ENCODE measurements around the gene PPP1R7. TPM values are rescaled to one million over a fixed set of nuclear protein-coding genes. Genes with fewer than 3 reads are reported as not detected.

The PPP1R7 gene
- total and polyA plus RNA-seq, 2 donors from 2014 or later: 64.6 to 94.9 TPM

DNA sequence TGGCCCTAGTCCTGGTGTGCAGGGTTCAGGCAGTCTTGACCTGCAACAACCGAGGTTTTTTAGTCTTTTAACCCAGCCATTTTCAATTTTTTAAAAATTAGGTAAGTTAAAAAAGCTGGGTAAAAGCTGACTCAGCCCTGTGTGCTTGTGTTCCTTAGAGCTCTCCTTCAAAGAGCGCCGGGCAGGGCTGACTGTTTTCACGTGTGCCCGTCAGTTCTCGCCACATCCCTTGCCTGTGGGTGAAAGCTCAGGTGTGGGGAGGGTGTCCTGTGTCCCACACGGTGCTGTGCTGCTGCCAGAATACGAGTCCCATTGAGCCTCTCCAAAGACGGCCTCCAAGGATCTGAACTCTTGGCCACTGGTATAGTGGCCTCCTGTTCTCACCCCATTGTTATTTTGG is 33.0 kb downstream of the PPP1R7 start:
- no peak for DNase-seq
- TF ChIP-seq, protein P1, sequence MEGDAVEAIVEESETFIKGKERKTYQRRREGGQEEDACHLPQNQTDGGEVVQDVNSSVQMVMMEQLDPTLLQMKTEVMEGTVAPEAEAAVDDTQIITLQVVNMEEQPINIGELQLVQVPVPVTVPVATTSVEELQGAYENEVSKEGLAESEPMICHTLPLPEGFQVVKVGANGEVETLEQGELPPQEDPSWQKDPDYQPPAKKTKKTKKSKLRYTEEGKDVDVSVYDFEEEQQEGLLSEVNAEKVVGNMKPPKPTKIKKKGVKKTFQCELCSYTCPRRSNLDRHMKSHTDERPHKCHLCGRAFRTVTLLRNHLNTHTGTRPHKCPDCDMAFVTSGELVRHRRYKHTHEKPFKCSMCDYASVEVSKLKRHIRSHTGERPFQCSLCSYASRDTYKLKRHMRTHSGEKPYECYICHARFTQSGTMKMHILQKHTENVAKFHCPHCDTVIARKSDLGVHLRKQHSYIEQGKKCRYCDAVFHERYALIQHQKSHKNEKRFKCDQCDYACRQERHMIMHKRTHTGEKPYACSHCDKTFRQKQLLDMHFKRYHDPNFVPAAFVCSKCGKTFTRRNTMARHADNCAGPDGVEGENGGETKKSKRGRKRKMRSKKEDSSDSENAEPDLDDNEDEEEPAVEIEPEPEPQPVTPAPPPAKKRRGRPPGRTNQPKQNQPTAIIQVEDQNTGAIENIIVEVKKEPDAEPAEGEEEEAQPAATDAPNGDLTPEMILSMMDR (IDR thresholded peaks at IDR 0.05; ENCODE audit: borderline replicate concordance, extremely low read depth, insufficient read depth): no peak
- Histone ChIP-seq H3K36me3 (ENCODE audit: control insufficient read depth in 2 of 3, insufficient read depth in 3 of 3, low read length in 3 of 3) (peaks cover 3 to 16% (median 9%) of the 10 kb centered on the region in 3 donors), H3K9me3 (ENCODE audit: control insufficient read depth in 2 of 3, insufficient read depth in 1 of 3, low read length in 3 of 3) (no peaks in the 10 kb centered on the region), H3K4me3 (ENCODE audit: low read length in 3 of 3) (no peak overlapping the region), H3K4me1 (ENCODE audit: control insufficient read depth in 2 of 3, insufficient read depth in 2 of 3, low read depth in 1 of 3, low read length in 3 of 3) (no peaks in the 10 kb centered on the region), H3K27me3 (ENCODE audit: control insufficient read depth, insufficient read depth, low read length) (no peaks in the 10 kb centered on the region), H3K9ac (ENCODE audit: low read length in 3 of 3) (no peak overlapping the region), H3K27ac (ENCODE audit: low read depth in 2 of 2, low read length in 2 of 2) (no peak overlapping the region)
- FAIRE-seq: no peak
- intact Hi-C loops (cut with DNase I): no loop called here

DNA sequence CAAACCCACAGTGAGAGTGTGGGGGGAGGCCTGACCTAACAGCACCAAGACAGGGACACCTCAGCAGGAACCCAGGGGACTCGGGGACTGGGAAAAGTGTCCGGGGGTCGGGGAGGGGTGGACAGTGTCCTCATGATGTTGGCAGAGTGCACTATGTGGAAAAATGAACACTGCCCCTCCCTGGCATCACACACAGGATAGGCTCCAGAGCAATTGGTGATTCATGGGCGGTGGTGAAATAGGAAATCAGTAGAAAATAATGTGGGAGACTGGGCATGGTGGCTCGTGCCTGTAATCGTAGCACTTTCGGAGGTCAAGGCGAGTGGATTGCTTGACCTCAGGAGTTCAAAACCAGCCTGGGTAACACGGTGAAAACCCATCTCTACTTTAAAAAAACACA is 34.6 kb downstream of the PPP1R7 start:
- Histone ChIP-seq H3K4me3 (ENCODE audit: low read length in 3 of 3) (no peak overlapping the region), H3K9me3 (ENCODE audit: control insufficient read depth in 2 of 3, insufficient read depth in 1 of 3, low read length in 3 of 3) (no peaks in the 10 kb centered on the region), H3K4me1 (ENCODE audit: control insufficient read depth in 2 of 3, insufficient read depth in 2 of 3, low read depth in 1 of 3, low read length in 3 of 3) (no peaks in the 10 kb centered on the region), H3K27me3 (ENCODE audit: control insufficient read depth, insufficient read depth, low read length) (no peaks in the 10 kb centered on the region), H3K9ac (ENCODE audit: low read length in 3 of 3) (no peak overlapping the region), H3K36me3 (ENCODE audit: control insufficient read depth in 2 of 3, insufficient read depth in 3 of 3, low read length in 3 of 3) (peaks cover 0 to 11% (median 3%) of the 10 kb centered on the region in 3 donors), H3K27ac (ENCODE audit: low read depth in 2 of 2, low read length in 2 of 2) (no peak overlapping the region)
- no peak for FAIRE-seq
- TF ChIP-seq, protein P1 (IDR thresholded peaks at IDR 0.05; ENCODE audit: borderline replicate concordance, extremely low read depth, insufficient read depth): no peak
- DNase-seq: no peak
- intact Hi-C loops (cut with DNase I): no loop called here

DNA sequence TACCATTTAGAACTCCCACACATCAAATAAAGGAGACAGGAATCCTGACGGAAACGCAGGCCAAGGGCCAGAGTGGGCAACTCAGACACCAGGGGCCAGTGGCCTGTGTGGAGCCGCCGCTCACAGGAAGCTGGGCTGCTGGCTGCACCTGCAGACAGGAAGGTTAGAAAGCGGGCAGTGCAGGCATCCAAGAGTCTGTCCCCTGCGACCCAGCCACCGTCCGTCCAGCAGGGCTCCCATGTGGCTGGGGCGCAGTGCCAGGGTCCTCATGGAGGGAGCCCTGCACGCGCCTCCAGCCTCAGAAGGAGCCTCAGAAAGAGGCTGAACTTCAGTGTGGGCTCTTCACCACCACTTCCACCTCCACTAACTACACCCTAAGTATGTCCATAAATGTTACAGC is 35.7 kb downstream of the PPP1R7 start:
- no peak overlapping the region for H3K4me3 ChIP-seq (ENCODE audit: low read length in 3 of 3)
- H3K4me1 ChIP-seq (ENCODE audit: control insufficient read depth in 2 of 3, insufficient read depth in 2 of 3, low read depth in 1 of 3, low read length in 3 of 3): no peaks in the 10 kb centered on the region
- no peak for FAIRE-seq
- no peaks in the 10 kb centered on the region for H3K9me3 ChIP-seq (ENCODE audit: control insufficient read depth in 2 of 3, insufficient read depth in 1 of 3, low read length in 3 of 3)
- no peak overlapping the region for H3K9ac ChIP-seq (ENCODE audit: low read length in 3 of 3)
- peaks cover 0 to 5% (median 2%) of the 10 kb centered on the region in 3 donors for H3K36me3 ChIP-seq (ENCODE audit: control insufficient read depth in 2 of 3, insufficient read depth in 3 of 3, low read length in 3 of 3)
- DNase-seq: peak in 1 of 5 donors; percentile 37
- no peak overlapping the region for H3K27ac ChIP-seq (ENCODE audit: low read depth in 2 of 2, low read length in 2 of 2)
- TF ChIP-seq, protein P1 (IDR thresholded peaks at IDR 0.05; ENCODE audit: borderline replicate concordance, extremely low read depth, insufficient read depth): no peak
- H3K27me3 ChIP-seq (ENCODE audit: control insufficient read depth, insufficient read depth, low read length): no peaks in the 10 kb centered on the region
- intact Hi-C loops (cut with DNase I): no loop called here

All from kidney (tissue), 14 donors.